ENCODE data around the gene MKRN3.

MKRN3 gene

GRCh38 chr15:23565395-23566070 is at the start of gene MKRN3:
TSS of gene MKRN3 (plus strand) at chr15:23565674. CDS start at chr15:23565783, 109 bp downstream.
- DNase-seq (ENCODE audit: low read depth in 1 of 2, low spot score in 1 of 2) = no peak

- DNase-seq (ENCODE audit: low read depth in 1 of 2, low spot score in 1 of 2) = no peak
These were observed 48.6 kb upstream of the MKRN3 start for GRCh38 chr15:23516866-23517265.

- DNase-seq (ENCODE audit: low read depth in 1 of 2, low spot score in 1 of 2) = no peak
These were observed 47.4 kb upstream of the MKRN3 start for GRCh38 chr15:23518104-23518503.

GRCh38 chr15:23524816-23525215 is 40.7 kb upstream of the MKRN3 start:
- no peak for DNase-seq (ENCODE audit: low read depth in 1 of 2, low spot score in 1 of 2)

GRCh38 chr15:23529891-23530290 is 35.6 kb upstream of the MKRN3 start:
- DNase-seq (ENCODE audit: low read depth in 1 of 2, low spot score in 1 of 2) = no peak

- DNase-seq (ENCODE audit: low read depth in 1 of 2, low spot score in 1 of 2) = no peak
These were observed 33.5 kb upstream of the MKRN3 start for GRCh38 chr15:23532024-23532423.

- DNase-seq (ENCODE audit: low read depth in 1 of 2, low spot score in 1 of 2) = no peak
These were observed 28.8 kb upstream of the MKRN3 start for GRCh38 chr15:23536659-23537058.

GRCh38 chr15:23538648-23539047 is 26.8 kb upstream of the MKRN3 start:
- DNase-seq (ENCODE audit: low read depth in 1 of 2, low spot score in 1 of 2) = no peak

- DNase-seq (ENCODE audit: low read depth in 1 of 2, low spot score in 1 of 2) = no peak
These were observed 25.6 kb upstream of the MKRN3 start for GRCh38 chr15:23539892-23540291.

GRCh38 chr15:23546158-23546557 is 19.3 kb upstream of the MKRN3 start:
- no peak for DNase-seq (ENCODE audit: low read depth in 1 of 2, low spot score in 1 of 2)

GRCh38 chr15:23548071-23548470 is 17.4 kb upstream of the MKRN3 start:
- no peak for DNase-seq (ENCODE audit: low read depth in 1 of 2, low spot score in 1 of 2)

GRCh38 chr15:23561914-23562313 is 3.6 kb upstream of the MKRN3 start:
- DNase-seq (ENCODE audit: low read depth in 1 of 2, low spot score in 1 of 2) = no peak

- no peak for DNase-seq (ENCODE audit: low read depth in 1 of 2, low spot score in 1 of 2)
These were observed 566 bp upstream of the MKRN3 start for GRCh38 chr15:23564821-23565394.

GRCh38 chr15:23566071-23566554 is 639 bp downstream of the MKRN3 start:
- no peak for DNase-seq (ENCODE audit: low read depth in 1 of 2, low spot score in 1 of 2)

- no peak for DNase-seq (ENCODE audit: low read depth in 1 of 2, low spot score in 1 of 2)
These were observed 1.2 kb downstream of the MKRN3 start for GRCh38 chr15:23566651-23567050.

- DNase-seq (ENCODE audit: low read depth in 1 of 2, low spot score in 1 of 2) = no peak
These were observed 2.4 kb downstream of the MKRN3 start for GRCh38 chr15:23567921-23568320.

- DNase-seq (ENCODE audit: low read depth in 1 of 2, low spot score in 1 of 2) = no peak
These were observed 3.9 kb downstream of the MKRN3 start for GRCh38 chr15:23569151-23569925.

- no peak for DNase-seq (ENCODE audit: low read depth in 1 of 2, low spot score in 1 of 2)
These were observed 5.0 kb downstream of the MKRN3 start for GRCh38 chr15:23570486-23570885.

GRCh38 chr15:23572844-23573243 is 7.4 kb downstream of the MKRN3 start:
- DNase-seq (ENCODE audit: low read depth in 1 of 2, low spot score in 1 of 2) = no peak

- no peak for DNase-seq (ENCODE audit: low read depth in 1 of 2, low spot score in 1 of 2)
These were observed 9.3 kb downstream of the MKRN3 start for GRCh38 chr15:23574742-23575141.

GRCh38 chr15:23576061-23576460 is 10.6 kb downstream of the MKRN3 start:
- DNase-seq (ENCODE audit: low read depth in 1 of 2, low spot score in 1 of 2) = no peak

GRCh38 chr15:23578521-23579150 is 13.2 kb downstream of the MKRN3 start:
- DNase-seq (ENCODE audit: low read depth in 1 of 2, low spot score in 1 of 2) = no peak
